Smooth muscle cell (in vitro differentiated cells): Measurements from ENCODE around the gene PHF24. TPM values are rescaled to one million over a fixed set of nuclear protein-coding genes. Genes with fewer than 3 reads are reported as not detected.
A peak's percentile ranks its signal among the peaks of the same experiment; 100 is the strongest.

ENCODE experiments used
- DNase-seq: peaks from one replicate; lab custom pipeline; 2025; ENCODE audit not compliant: unreplicated experiment; lab: John Stamatoyannopoulos, UW
- H2AFZ ChIP-seq: fragments of 200-600 bp; sonication (generic); 2 replicates; pipeline ENCODE4 v1.6.0; 2016; ENCODE audit warnings: antibody characterized with exemption, low read depth, mild to moderate bottlenecking
- H3F3A ChIP-seq: fragments of 200-600 bp; sonication (generic); 2 replicates; pipeline ENCODE4 v1.6.0; 2017; ENCODE audit warnings: antibody characterized with exemption, low read depth
- H3K27ac ChIP-seq: fragments of 200-600 bp; sonication (generic); 2 replicates; pipeline ENCODE4 v1.5.1; 2016; ENCODE audit warnings: low read depth, mild to moderate bottlenecking
- H3K27me3 ChIP-seq: fragments of 200-600 bp; sonication (generic); 2 replicates; pipeline ENCODE4 v1.6.1; 2016; ENCODE audit warnings: low read depth, mild to moderate bottlenecking
- H3K36me3 ChIP-seq: fragments of 200-600 bp; sonication (generic); 2 replicates; pipeline ENCODE4 v1.5.1; 2016; ENCODE audit warnings: low read depth
- H3K4me1 ChIP-seq: fragments of 200-600 bp; sonication (generic); 2 replicates; pipeline ENCODE4 v1.5.1; 2016; ENCODE audit warnings: low read depth
- H3K4me2 ChIP-seq: fragments of 200-600 bp; sonication (generic); 2 replicates; pipeline ENCODE4 v1.6.0; 2016; ENCODE audit warnings: mild to moderate bottlenecking
- H3K4me3 ChIP-seq: fragments of 200-600 bp; sonication (generic); 2 replicates; pipeline ENCODE4 v1.5.1; 2016; ENCODE audit warnings: mild to moderate bottlenecking
- H3K79me2 ChIP-seq: fragments of 200-600 bp; sonication (generic); 2 replicates; pipeline ENCODE4 v1.6.0; 2016; ENCODE audit warnings: low read depth, mild to moderate bottlenecking
- H3K9ac ChIP-seq: fragments of 200-600 bp; sonication (generic); 2 replicates; pipeline ENCODE4 v1.6.0; 2016; ENCODE audit warnings: low read depth
- H3K9me3 ChIP-seq: fragments of 200-600 bp; sonication (generic); replicated peaks from 2 replicates; pipeline ENCODE4 v1.5.1; 2016; ENCODE audit warnings: low read depth
- H4K20me1 ChIP-seq: fragments of 200-600 bp; sonication (generic); 2 replicates; pipeline ENCODE4 v1.6.0; 2016; ENCODE audit warnings: low read depth
- CTCF ChIP-seq: fragments of 200-600 bp; sonication (generic); IDR thresholded peaks from 2 replicates; pipeline ENCODE4 v1.5.1; 2017; ENCODE audit warnings: borderline replicate concordance, mild to moderate bottlenecking, antibody characterized with exemption; ENCODE audit not compliant: insufficient read depth, poor library complexity, severe bottlenecking
- WGBS: methylation state at CpG from one replicate; pipeline ENCODE4 v1.1.7; 2016; ENCODE audit warnings: low lambda C conversion rate; 5-methylcytosine and 5-hydroxymethylcytosine counted together
- polyA plus RNA-seq: library from polyadenylated mRNA; unstranded; fragments of >200 nt; fragmentation: Nextera tagmentation; extraction: Ambion mirVana; gene quantifications from 2 replicates; pipeline ENCODE4 v1.2.1, GENCODE V29; 2016
- total RNA-seq: library from RNA; depleted of rRNA; stranded (reverse); fragments of >200 nt; gene quantifications from 2 replicates; pipeline ENCODE4 v1.2.3, GENCODE V29; 2014

The PHF24 gene
- total and polyA plus RNA-seq, 2 experiments from 2014 or later = 0.07 to 0.22 TPM

DNA sequence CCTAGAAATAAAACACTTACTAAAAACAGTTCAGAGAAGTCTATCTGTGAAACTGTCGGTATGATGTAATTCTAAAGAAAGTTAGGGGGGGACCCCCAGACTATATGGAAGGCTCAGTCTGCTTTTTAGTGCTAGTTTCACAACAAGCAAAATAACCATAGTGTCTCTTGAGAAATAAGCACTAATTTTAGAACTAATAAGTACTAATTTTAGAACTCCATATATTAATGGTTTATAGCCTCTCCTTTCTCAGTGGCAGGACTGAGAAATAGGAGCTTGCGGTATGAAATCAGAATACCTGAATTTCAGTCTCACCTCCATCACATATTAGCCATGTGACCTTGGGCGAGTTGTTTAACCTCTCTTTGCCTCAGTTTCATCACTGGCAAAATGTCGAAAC lies 1.4 kb upstream of the PHF24 start:
- DNase-seq = no peak
- Histone ChIP-seq H3F3A (no peaks in the 10 kb centered on the region), H3K4me3 (no peak overlapping the region)

DNA sequence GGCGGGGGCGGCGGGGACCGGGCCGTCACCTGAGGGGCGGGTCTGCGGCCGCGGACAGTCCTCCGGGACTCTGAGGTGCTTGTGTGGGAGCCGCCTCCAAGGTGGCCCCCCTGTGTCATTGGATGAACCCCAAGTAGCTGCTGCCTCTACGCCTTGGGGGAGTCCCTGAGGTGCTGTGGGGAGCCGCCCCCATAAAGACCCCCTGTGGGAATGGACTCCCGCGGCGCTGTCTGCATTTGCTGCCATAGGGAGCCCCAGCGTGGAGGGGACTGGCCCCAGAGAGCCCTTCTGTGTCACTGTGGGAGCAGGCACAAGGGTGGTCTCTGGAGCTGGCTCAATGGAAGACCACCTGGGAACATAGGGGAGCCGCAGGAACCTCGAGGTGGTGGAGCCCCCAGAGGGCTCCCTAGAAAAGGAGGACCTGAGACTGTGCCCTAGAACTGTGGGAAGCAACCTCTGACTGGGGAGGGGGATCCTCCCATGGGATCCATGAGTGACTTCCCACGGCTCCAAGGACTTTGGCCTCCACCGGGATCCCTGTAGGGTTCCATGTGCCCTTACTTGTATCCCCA lies 412 bp downstream of the PHF24 start:
- H3K27me3 ChIP-seq = peaks cover 54% of the 10 kb centered on the region
- no peak for DNase-seq
- no peaks in the 10 kb centered on the region for H4K20me1 ChIP-seq
- peak overlapping the region; percentile 45 for H3K4me3 ChIP-seq
- H3K9ac ChIP-seq = no peak overlapping the region
- H2AFZ ChIP-seq = no peak overlapping the region
- no peak overlapping the region for H3K27ac ChIP-seq
- no peaks in the 10 kb centered on the region for H3K79me2 ChIP-seq
- no peaks in the 10 kb centered on the region for H3K9me3 ChIP-seq
- H3F3A ChIP-seq = no peaks in the 10 kb centered on the region
- no peak for TF ChIP-seq CTCF
- H3K4me1 ChIP-seq = peaks cover 25% of the 10 kb centered on the region
- H3K36me3 ChIP-seq = no peaks in the 10 kb centered on the region
- peak overlapping the region; percentile 85 for H3K4me2 ChIP-seq
- 39% methylated on average over 10 of the region's 21 CpGs for WGBS

More for the DNA sequence above, 1.4 kb upstream of the PHF24 start:
- no peak overlapping the region for H3K9ac ChIP-seq
- 95% methylated on average over 4 of the region's 4 CpGs for WGBS
- no peaks in the 10 kb centered on the region for H4K20me1 ChIP-seq
- H3K4me2 ChIP-seq = no peak overlapping the region
- no peaks in the 10 kb centered on the region for H3K9me3 ChIP-seq
- H3K4me1 ChIP-seq = peaks cover 12% of the 10 kb centered on the region
- H2AFZ ChIP-seq = no peak overlapping the region
- H3K36me3 ChIP-seq = no peaks in the 10 kb centered on the region
- no peaks in the 10 kb centered on the region for H3K79me2 ChIP-seq
- peaks cover 60% of the 10 kb centered on the region for H3K27me3 ChIP-seq
- no peak overlapping the region for H3K27ac ChIP-seq
- no peak for TF ChIP-seq CTCF

GRCh38 chr9:34959461-34959860 lies 1.4 kb downstream of the PHF24 start:
- peaks cover 54% of the 10 kb centered on the region for H3K27me3 ChIP-seq
- no peaks in the 10 kb centered on the region for H4K20me1 ChIP-seq
- H3K4me3 ChIP-seq = no peak overlapping the region
- no peak overlapping the region for H2AFZ ChIP-seq
- no peaks in the 10 kb centered on the region for H3K79me2 ChIP-seq
- WGBS = 95% methylated on average over 4 of the region's 4 CpGs
- no peak overlapping the region for H3K27ac ChIP-seq
- H3F3A ChIP-seq = no peaks in the 10 kb centered on the region
- DNase-seq = no peak
- H3K4me1 ChIP-seq = peaks cover 25% of the 10 kb centered on the region
- H3K9me3 ChIP-seq = no peaks in the 10 kb centered on the region
- H3K4me2 ChIP-seq = no peak overlapping the region
- TF ChIP-seq CTCF = no peak
- H3K36me3 ChIP-seq = no peaks in the 10 kb centered on the region
- no peak overlapping the region for H3K9ac ChIP-seq
